GOT3 (cell line): ENCODE measurements around the gene GAREM2.

ENCODE experiments used
- DNase-seq: peaks from one replicate; lab custom pipeline; 2025; ENCODE audit warnings: mixed read lengths; lab: John Stamatoyannopoulos, UW

Gene GAREM2

DNA sequence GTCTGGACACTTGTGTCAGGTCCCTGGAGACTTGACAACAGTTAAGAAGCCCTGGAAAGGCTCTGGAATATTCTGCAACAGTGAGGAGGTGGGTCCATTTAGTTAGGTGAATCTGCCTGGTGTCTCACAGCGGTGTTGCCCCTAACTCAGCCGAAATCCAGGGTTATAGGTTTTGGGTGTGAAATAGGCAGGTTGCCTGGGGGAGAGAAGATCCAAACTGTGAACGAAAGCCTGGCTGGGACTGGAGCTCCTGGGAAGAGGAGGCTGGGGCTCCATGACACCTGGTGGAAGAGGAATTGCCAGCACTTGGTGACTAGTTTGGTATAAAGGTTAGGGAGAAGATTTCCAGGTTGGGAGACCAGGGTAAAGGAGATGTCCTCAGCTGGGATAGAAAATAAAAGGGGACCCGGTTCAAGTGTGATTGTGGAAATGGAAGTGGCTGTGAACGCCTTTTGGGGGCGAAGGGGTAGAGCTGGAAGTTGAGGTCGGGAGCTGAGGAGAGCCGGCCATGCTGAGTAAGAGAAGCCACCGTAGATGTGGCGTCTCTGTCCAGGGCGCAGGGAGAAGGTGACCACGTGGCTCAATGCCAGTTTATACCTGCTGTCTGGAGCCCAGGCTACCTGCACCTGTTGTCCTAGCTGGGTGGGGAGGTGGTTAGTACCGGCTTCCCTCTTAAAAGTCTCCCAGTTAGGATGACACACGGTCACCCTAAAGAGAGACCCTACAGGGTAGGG is 3.0 kb upstream of the GAREM2 start:
- no peak for DNase-seq

DNA sequence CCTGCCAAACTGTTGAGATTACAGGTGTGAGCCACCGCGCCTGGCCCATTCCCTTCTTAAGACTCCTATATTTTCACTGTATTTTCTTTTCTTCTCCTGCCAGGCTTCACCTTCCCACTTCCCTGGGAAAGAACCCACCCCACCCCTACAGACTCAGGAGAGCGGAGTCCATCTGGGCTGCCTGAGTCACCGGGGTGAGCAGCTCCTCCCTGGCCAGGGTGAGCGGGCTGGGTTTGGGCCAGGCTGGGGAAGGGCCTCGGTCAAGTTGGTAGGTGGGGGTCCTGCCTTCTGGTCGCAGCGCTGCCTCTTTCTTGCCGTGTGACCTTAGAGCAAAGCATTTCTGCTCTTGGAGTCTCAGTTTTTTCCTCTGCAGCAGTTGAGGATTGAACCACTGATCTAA is 2.1 kb upstream of the GAREM2 start:
- no peak for DNase-seq

- no peak for DNase-seq
Observed at GRCh38 chr2:26172189-26172870, 558 bp upstream of the GAREM2 start.

DNA sequence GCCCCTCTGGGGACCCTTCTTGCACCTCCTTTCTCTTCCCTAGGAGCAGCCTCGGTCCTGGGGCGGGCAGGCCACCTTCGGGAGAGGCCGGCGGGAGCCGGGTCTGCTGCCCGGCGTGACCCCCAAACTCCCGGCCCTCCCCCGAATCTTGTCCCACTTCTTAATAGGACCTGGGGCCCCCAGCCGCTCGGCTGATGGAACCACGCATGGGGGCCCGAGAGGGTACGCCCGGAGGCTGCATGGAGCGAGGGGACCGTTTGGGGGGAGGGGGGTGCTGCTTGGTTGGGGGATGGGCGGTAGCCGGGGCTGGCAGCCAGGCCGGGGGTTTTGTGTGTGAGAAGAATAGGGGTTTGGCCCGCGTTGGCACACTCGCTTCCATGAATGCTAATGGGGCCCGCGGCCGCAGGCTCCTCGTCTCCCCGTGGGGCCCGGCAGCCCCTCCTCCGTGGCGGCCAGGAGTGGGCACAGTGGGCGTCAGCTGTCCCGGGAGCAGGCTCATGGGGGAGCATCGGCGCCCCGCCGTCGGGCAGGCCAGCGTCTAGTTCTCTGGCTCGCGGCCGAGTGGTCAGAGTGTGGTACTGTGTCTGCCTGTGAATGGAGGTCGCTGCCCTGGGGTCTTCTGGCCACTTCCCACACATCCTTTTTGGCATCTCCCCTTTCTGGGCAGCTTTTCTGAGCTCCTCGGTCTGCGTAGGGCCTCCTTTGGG is 1.0 kb downstream of the GAREM2 start:
- DNase-seq, result no peak

DNA sequence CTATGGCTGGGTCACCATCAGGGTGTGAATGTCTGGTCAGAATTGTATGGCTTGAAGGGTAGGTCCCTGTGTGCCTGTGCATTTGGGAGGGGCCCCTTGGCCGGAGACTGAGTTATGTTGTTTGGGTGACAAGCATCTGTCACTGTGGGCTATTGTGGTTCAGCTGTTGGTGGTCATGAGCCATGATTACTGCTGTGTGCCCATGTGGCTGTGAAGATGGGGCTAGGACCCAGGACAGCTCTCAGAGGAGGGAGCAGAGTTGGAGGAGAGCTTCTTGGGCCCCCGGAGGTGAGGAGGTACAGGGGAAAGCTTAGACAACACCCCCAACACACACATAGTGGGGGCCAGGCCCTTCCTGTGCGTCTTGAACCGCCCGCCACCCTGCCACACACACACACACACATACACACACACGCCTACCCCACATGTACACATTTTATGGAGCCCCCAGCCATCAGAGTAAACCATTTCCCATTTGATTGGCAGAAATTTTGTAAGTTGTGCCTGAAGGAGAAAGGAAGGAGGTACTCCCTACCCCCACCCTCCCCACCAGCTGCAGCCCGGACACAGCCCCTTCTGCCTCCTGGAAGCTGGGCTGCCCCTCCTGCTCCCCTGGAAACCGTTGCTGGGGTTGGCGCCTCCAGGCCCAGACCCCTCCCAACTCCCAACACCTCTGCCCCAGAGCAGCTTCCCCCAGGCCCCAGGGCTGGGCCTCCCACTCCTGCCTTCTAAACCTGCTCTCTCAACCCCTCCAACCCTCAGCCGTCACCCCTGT is 2.0 kb downstream of the GAREM2 start:
- no peak for DNase-seq

DNA sequence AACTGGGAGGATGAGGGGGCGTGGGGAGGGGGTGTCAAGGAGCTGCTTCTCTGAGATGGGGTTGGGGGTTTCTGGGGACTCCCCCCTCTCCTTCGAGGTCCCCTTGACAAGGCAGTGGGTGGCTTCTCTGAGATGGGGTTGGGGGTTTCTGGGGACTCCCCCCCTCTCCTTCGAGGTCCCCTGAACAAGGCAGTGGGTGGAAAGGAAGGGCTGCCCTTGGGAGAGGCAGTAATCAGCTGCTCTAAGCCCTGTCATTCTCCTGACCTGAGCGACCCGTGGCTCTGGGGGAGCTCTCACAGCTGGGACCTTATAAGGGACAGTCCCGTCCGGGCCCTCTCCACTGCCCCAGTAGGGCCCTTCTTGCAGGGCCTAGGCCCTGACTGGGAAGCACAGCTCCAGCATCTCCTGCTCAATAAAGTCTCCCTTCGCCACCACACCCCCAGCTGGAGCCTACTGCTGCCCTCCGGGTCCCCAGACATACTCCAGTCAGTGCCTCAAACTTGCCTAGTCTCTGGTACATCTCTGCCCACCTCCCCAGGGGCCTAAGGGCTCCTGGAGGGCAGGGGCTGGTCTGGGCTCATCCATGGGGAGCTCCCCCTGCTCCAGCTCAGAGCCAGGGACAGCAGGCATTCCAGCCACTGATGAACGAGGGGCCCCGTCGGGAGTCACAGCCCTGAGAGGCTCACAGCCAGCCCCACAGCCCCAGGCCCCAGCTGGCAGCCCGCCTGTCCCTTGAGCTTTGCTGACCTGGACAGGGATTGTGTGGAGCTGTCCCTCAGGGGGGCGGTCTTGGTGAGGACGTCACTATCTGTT is 2.8 kb downstream of the GAREM2 start:
- DNase-seq, result no peak

- DNase-seq, result no peak
Observed at GRCh38 chr2:26176279-26176615, 3.4 kb downstream of the GAREM2 start.

GRCh38 chr2:26177122-26177521 is 4.2 kb downstream of the GAREM2 start:
- DNase-seq, result no peak

- DNase-seq, result no peak
Observed at GRCh38 chr2:26178246-26178645, 5.4 kb downstream of the GAREM2 start.

- DNase-seq, result no peak
Observed at GRCh38 chr2:26178746-26179436, 6.0 kb downstream of the GAREM2 start.

DNA sequence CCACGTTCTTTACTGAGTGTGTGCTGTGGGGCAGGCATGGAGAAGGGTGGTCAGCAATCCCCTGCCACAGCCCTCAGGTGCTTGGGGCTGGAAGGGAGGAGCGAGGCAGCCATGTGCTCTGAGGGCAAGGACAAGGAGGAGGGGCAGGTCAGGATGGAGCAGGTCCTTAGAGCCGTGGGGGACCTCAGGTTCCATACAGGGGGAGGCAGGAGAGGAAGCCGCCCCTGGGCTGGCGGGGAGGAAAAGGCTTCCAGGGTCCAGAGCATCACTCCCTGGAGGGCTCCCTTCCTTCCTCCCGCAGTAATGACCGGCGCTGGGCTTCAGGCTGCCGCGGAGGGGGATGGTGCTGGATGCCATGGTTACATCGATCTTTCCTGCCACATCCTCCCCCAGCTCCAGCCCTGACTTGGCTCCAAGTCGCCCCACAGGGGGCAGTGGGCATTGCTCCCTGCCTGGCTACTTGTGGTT is 6.6 kb downstream of the GAREM2 start:
- no peak for DNase-seq

GRCh38 chr2:26182441-26182840 is 9.6 kb downstream of the GAREM2 start:
- DNase-seq, result no peak

- DNase-seq, result no peak
Observed at GRCh38 chr2:26182887-26183630, 10.2 kb downstream of the GAREM2 start.

DNA sequence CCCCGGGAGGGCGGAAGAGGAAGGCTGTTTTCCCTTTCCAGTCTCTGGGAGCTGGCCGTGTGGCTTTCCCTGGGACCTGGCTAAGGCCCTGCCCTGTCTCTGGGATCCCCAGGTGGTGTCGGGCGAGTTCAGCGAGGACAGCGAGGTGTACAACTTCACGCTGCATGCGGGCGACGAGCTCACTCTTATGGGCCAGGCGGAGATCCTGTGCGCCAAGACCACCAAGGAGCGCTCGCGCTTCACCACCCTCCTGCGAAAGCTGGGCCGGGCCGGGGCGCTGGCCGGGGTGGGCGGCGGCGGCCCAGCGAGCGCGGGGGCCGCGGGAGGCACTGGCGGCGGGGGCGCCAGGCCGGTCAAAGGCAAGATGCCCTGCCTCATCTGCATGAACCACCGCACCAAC is 11.2 kb downstream of the GAREM2 start:
- DNase-seq, result no peak

DNA sequence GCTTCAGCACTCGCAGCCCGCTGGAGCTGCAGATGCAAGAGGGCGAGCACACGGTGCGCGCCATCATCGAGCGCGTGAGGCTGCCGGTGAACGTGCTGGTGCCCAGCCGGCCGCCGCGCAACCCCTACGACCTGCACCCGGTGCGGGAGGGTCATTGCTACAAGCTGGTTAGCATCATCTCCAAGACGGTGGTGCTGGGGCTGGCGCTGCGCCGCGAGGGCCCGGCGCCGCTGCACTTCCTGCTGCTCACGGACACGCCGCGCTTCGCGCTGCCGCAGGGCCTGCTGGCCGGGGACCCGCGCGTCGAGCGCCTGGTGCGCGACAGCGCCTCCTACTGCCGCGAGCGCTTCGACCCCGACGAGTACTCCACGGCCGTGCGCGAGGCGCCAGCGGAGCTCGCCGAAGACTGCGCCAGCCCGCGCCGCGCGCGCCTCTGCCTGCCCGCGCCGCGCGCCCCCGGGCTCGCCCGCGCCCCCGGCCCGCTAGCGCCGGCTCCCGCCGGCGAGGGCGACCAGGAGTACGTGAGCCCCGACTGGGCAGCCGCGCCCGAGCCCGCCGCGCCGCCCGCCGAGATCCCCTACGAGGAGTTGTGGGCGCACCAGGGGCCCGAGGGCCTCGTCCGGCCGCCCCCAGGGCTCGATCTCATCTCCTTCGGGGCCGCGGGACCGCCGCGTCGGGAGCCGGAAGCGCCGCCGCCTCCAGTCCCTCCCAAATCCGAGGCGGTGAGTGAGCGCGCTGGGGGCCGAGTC is 11.8 kb downstream of the GAREM2 start:
- DNase-seq, result peak; percentile 43

- no peak for DNase-seq
Observed at GRCh38 chr2:26185304-26185928, 12.5 kb downstream of the GAREM2 start.

GRCh38 chr2:26185954-26186770 is 13.3 kb downstream of the GAREM2 start:
- no peak for DNase-seq

GRCh38 chr2:26187114-26187513 is 14.2 kb downstream of the GAREM2 start:
- DNase-seq, result no peak
